Testis (tissue), 2 donors: ENCODE measurements around the gene FRMD7.

Experiments
- POLR2A ChIP-seq: fragments of 450-650 bp; IDR thresholded peaks from one replicate; pipeline ENCODE4 v1.6.1; 2017; ENCODE audit warnings: antibody characterized with exemption, mild to moderate bottlenecking, moderate library complexity
- TF ChIP-seq, protein P1 (sequence below), 3 experiments: fragments of 450-650 bp in 2 of 3; fragments of 200-600 bp in 1 of 3; sonication (generic) in 1 of 3; IDR thresholded peaks; one replicate each; pipeline ENCODE4 v1.5.1; 2016 to 2019; ENCODE audit warnings: antibody characterized with exemption in 3 of 3, mild to moderate bottlenecking in 2 of 3, moderate library complexity in 1 of 3

DNA sequence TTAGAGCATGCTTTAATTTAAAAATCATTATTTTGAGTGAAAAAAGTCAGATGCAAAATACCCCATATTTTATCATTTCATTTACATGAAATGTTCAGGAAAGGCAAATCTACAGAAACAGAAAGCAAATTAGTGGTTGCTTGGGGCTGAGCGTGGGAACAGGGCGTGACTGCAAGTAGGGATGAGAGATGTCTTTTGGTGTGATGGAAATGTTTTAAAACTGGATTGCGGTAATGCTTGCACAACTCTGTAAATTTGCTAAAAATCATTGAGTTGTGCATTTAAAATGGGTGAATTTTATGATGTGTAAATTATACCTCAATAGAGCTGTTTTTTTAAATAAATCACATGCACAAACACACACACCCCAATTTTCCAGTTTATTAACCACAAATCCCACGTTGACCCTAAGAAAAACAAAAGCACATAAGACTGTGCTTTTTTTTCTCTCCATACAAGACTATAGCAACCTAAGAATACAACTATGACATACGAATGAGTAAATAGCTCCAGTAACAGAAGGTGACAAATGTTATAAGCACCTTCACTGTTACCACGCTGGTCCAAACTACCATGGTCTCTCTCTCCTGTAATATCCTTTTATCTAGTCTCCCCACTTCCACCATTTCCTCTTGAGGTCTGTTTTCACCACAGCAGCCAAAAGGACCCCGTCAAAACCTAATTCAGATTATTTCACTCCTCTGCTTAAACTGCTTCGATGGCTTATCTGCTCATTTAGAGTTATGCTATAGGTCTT lies 37.2 kb downstream of the FRMD7 start:
- TF ChIP-seq, protein P1, sequence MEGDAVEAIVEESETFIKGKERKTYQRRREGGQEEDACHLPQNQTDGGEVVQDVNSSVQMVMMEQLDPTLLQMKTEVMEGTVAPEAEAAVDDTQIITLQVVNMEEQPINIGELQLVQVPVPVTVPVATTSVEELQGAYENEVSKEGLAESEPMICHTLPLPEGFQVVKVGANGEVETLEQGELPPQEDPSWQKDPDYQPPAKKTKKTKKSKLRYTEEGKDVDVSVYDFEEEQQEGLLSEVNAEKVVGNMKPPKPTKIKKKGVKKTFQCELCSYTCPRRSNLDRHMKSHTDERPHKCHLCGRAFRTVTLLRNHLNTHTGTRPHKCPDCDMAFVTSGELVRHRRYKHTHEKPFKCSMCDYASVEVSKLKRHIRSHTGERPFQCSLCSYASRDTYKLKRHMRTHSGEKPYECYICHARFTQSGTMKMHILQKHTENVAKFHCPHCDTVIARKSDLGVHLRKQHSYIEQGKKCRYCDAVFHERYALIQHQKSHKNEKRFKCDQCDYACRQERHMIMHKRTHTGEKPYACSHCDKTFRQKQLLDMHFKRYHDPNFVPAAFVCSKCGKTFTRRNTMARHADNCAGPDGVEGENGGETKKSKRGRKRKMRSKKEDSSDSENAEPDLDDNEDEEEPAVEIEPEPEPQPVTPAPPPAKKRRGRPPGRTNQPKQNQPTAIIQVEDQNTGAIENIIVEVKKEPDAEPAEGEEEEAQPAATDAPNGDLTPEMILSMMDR (IDR thresholded peaks at IDR 0.05): no peak
- TF ChIP-seq POLR2A: no peak
